Glomerular visceral epithelial cell (primary cell): ENCODE results near the gene CDHR5.

Experiments used
- DNase-seq: peaks from one replicate; pipeline ENCODE4 v3.0.0-alpha.2; 2016; ENCODE audit errors: extremely low spot score

The CDHR5 gene

DNA sequence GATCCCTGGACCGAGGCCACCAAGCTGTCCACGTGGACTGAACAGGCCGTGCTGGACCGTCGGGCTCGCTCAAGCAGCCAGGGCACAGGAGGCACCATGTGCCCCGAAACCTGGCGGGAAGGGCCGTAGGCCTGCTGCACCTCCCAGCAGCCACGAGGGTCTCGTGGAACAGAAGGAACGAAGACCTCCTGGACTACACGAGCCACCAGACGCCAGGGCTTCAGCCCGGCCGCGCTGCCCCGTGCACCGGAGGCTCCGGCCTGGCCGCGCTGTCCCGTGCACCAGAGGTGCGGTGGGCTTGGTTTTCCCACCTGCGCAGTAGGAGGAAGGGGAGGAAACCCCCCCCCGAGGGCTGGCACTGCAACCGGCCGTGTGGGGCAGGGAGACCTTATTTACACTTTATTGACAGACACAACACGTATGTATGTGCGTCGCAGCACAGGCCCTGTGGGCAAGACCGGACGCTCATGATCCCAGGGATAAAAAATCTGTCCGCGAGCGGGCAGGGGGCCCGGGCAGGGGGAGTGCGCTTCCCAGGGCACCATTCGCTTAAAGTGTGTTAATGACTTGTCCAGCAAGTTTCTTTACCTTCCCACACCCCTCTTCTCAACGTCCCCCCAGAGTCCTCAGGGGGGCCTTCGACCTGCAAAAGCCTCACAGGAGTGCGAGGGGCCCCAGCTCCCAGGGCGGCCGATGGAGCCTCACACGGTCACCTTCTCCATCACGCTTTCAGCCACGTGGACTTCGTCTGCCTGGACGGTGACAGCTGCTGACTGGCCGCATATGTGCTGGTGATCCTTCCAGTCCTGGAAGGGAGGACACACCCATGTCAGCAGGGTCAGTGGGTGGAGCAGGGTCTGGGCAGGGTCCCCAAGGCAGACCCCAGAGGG lies 19.3 kb upstream of the CDHR5 start:
- no peak for DNase-seq

DNA sequence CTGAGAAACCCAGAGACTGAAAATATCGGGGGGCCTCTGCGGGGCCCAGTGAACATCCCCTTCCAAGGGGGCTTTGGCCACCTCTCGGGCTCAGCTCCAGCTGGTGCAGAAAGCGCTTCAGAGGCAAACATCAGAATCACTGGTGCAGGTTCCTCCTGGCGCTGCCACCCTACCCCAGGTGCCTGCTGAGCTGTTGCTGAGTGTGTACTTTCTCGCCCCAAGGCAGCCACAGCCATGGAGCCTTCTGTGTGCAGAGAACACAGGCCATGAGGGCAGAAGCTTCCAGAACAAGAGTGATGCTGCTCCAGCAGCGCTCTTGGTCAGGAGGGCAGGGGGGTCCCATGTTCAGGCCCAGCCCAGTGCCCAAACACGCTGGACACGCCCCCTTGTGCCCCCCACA lies 18.6 kb upstream of the CDHR5 start:
- no peak for DNase-seq

- no peak for DNase-seq
Measured at GRCh38 chr11:641806-642370, 17.1 kb upstream of the CDHR5 start.

- no peak for DNase-seq
Measured at GRCh38 chr11:640021-640706, 15.4 kb upstream of the CDHR5 start.

DNA sequence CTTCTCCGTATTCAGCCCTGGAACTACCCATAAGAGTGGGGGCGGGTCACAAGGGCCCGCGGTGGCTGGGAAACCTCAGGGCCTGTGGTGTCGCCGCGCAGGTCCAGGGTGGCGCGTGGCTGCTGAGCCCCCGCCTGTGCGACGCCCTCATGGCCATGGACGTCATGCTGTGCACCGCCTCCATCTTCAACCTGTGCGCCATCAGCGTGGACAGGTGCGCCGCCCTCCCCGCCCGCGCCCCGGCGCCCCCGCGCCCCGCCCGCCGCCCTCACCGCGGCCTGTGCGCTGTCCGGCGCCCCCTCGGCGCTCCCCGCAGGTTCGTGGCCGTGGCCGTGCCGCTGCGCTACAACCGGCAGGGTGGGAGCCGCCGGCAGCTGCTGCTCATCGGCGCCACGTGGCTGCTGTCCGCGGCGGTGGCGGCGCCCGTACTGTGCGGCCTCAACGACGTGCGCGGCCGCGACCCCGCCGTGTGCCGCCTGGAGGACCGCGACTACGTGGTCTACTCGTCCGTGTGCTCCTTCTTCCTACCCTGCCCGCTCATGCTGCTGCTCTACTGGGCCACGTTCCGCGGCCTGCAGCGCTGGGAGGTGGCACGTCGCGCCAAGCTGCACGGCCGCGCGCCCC lies 14.7 kb upstream of the CDHR5 start:
- DNase-seq = no peak

- DNase-seq = no peak
Measured at GRCh38 chr11:638631-639331, 14.0 kb upstream of the CDHR5 start.

GRCh38 chr11:637593-638521 lies 13.1 kb upstream of the CDHR5 start:
- DNase-seq = no peak

DNA sequence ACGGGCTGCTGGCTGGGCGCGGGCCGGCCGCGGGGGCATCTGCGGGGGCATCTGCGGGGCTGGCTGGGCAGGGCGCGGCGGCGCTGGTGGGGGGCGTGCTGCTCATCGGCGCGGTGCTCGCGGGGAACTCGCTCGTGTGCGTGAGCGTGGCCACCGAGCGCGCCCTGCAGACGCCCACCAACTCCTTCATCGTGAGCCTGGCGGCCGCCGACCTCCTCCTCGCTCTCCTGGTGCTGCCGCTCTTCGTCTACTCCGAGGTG lies 12.5 kb upstream of the CDHR5 start:
- DNase-seq = no peak

- DNase-seq = no peak
Measured at GRCh38 chr11:636511-637332, 12.0 kb upstream of the CDHR5 start, which contains the start of gene DRD4. DRD4 (plus strand) TSS chr11:637269; CDS start chr11:637305, 36 bp downstream.

GRCh38 chr11:635945-636510 lies 11.3 kb upstream of the CDHR5 start:
- no peak for DNase-seq

- DNase-seq = no peak
Measured at GRCh38 chr11:630871-631270, 6.1 kb upstream of the CDHR5 start.

DNA sequence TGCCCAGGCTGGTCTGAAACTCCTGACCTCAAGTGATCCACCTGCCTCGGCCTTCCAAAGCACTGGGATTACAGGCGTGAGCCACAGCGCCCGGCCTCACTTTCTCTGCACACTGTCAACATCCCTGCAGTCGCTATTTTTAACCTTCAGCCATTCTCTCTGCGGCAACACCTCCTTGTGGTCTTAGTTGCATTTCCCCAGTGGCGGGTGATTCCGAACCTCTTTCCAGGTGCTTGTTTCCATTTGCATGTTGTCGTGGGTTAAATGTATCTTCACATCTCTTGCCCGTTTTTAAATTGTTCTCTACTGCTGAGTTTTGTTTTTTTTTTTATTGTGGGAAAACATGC lies 4.5 kb upstream of the CDHR5 start:
- no peak for DNase-seq

DNA sequence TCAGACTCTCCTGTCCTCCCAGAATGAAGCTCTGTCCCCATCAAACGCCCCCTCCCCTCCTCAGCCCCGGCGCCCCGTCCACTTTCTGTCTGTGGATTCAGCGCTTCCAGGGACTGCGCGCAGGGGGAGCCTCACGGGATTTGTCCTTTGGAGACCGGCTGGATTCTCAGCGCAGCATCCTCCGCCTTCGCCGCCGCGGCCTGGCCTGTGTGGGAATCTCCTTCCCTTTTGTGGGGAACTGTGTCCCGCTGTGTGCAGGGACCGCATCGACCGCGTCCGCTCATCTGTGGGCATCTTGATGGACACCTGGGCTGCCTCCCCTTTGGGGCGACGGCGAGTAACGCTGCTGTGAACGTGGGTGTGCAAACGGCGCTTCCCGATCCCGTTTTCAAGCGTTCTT lies 3.3 kb upstream of the CDHR5 start:
- DNase-seq = no peak

DNA sequence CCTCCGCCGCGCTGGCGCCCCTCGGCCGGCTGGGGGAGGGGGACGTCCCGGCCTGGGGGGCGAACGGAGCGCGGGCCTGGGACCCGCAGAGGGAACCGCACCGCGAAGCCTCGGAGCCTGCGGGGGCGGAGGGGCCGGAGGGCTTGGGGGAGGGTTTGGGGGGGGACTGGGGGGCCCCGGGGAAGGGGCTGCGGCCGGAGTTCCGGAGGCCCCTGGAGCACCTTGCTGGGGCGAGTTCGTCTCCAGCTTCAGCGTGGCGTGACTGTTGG lies 2.5 kb upstream of the CDHR5 start:
- no peak for DNase-seq

GRCh38 chr11:626475-627307 lies 1.9 kb upstream of the CDHR5 start, which contains the start of gene SCT:
SCT (minus strand) TSS chr11:627181; CDS start chr11:627143, 38 bp downstream.
- DNase-seq = no peak

DNA sequence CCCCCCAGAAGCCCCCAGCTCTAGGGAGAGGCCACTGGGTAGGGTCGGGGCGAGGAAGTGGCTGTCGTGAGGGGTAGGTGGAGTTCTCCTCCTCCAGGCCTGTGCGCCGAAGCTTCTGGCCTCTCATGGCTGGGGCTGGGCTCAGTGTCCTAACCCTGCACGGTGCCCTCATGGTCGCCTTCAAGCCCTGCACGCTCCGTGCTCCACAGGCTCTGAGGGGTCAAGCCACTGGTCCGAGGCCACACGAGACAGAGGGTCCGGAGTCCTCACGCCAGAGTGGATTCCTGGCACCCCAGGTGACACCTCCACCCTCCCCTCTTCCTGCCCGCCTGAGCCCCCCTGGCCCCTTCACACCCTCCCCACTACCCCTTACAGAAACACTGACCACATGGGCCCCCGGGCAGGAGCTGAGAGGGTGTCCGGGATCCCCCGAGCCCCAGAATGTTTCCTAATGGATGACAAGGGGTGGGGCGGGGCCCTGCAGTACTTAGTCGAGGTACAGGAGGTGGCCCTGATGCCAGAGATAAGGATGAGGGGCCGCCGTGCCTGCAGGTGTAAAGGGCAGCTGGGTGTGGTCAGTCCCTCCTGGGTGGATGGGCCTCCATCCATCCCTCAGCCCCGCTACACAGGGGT lies 997 bp upstream of the CDHR5 start:
- no peak for DNase-seq

- DNase-seq = peak; percentile 31
Measured at GRCh38 chr11:623999-624704, 603 bp downstream of the CDHR5 start.

GRCh38 chr11:623349-623869 lies 1.3 kb downstream of the CDHR5 start:
- no peak for DNase-seq
